SK-N-SH treated with all-trans-retinoic acid at 6 μM for 48 hours (cell line): ENCODE results near the gene BEST3.

Experiments
- ARNTL ChIP-seq: fragments of 450-650 bp; formaldehyde crosslinking; IDR thresholded peaks from 2 replicates; pipeline ENCODE4 v1.5.0; 2020; ENCODE audit warnings: low read depth, mild to moderate bottlenecking, moderate library complexity, borderline replicate concordance
- GLIS3 ChIP-seq: fragments of 250-450 bp; sonication (Bioruptor Pico); IDR thresholded peaks from 2 replicates; pipeline ENCODE4 v1.5.0; 2020; ENCODE audit warnings: mild to moderate bottlenecking, moderate library complexity
- ISL1 ChIP-seq: fragments of 250-450 bp; sonication (Bioruptor Pico); IDR thresholded peaks from 2 replicates; pipeline ENCODE4 v2.1.2; 2022; ENCODE audit warnings: mild to moderate bottlenecking, moderate library complexity
- RARB ChIP-seq: fragments of 250-450 bp; sonication (Bioruptor Pico); IDR thresholded peaks from 2 replicates; pipeline ENCODE4 v1.8.0; 2021; ENCODE audit warnings: mild to moderate bottlenecking, moderate library complexity
- ZC3H10 ChIP-seq: fragments of 250-450 bp; sonication (Bioruptor Pico); IDR thresholded peaks from 2 replicates; pipeline ENCODE4 v1.5.1; 2021; ENCODE audit warnings: mild to moderate bottlenecking, moderate library complexity
- ZFP30 ChIP-seq: fragments of 450-650 bp; formaldehyde crosslinking; IDR thresholded peaks from 2 replicates; pipeline ENCODE4 v1.5.0; 2022; ENCODE audit warnings: mild to moderate bottlenecking, moderate library complexity
- ZNF565 ChIP-seq: fragments of 450-650 bp; formaldehyde crosslinking; conservative IDR thresholded peaks from 2 replicates; pipeline ENCODE4 v1.5.0; 2020; ENCODE audit warnings: low read depth, mild to moderate bottlenecking, moderate library complexity
- ZNF70 ChIP-seq: fragments of 450-650 bp; formaldehyde crosslinking; IDR thresholded peaks from 2 replicates; pipeline ENCODE4 v1.5.0; 2020; ENCODE audit warnings: mild to moderate bottlenecking, moderate library complexity
- ZNF8 ChIP-seq: fragments of 450-650 bp; formaldehyde crosslinking; IDR thresholded peaks from 2 replicates; pipeline ENCODE4 v1.5.0; 2020; ENCODE audit warnings: mild to moderate bottlenecking, moderate library complexity
- TF ChIP-seq, protein P1 (sequence below): fragments of 250-450 bp; sonication (Bioruptor Pico); IDR thresholded peaks from 2 replicates; pipeline ENCODE4 v1.8.0; 2020; ENCODE audit warnings: mild to moderate bottlenecking, moderate library complexity, borderline replicate concordance
- TF ChIP-seq, protein P2 (sequence below): fragments of 250-450 bp; sonication (Bioruptor Pico); IDR thresholded peaks from 2 replicates; pipeline ENCODE4 v1.5.1; 2021; ENCODE audit warnings: mild to moderate bottlenecking, moderate library complexity

GRCh38 chr12:69662764-69663163, 36.3 kb downstream of the BEST3 start:
- TF ChIP-seq ISL1 (CRISPR knock-in tag) = no peak
- TF ChIP-seq ARNTL = no peak
- no peak for TF ChIP-seq RARB (CRISPR knock-in tag)
- TF ChIP-seq, protein P1, sequence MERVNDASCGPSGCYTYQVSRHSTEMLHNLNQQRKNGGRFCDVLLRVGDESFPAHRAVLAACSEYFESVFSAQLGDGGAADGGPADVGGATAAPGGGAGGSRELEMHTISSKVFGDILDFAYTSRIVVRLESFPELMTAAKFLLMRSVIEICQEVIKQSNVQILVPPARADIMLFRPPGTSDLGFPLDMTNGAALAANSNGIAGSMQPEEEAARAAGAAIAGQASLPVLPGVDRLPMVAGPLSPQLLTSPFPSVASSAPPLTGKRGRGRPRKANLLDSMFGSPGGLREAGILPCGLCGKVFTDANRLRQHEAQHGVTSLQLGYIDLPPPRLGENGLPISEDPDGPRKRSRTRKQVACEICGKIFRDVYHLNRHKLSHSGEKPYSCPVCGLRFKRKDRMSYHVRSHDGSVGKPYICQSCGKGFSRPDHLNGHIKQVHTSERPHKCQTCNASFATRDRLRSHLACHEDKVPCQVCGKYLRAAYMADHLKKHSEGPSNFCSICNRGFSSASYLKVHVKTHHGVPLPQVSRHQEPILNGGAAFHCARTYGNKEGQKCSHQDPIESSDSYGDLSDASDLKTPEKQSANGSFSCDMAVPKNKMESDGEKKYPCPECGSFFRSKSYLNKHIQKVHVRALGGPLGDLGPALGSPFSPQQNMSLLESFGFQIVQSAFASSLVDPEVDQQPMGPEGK (CRISPR knock-in tag) = no peak
- TF ChIP-seq ZNF8 (CRISPR knock-in tag) = no peak
- no peak for TF ChIP-seq ZC3H10
- TF ChIP-seq ZNF565 = no peak
- TF ChIP-seq, protein P2, sequence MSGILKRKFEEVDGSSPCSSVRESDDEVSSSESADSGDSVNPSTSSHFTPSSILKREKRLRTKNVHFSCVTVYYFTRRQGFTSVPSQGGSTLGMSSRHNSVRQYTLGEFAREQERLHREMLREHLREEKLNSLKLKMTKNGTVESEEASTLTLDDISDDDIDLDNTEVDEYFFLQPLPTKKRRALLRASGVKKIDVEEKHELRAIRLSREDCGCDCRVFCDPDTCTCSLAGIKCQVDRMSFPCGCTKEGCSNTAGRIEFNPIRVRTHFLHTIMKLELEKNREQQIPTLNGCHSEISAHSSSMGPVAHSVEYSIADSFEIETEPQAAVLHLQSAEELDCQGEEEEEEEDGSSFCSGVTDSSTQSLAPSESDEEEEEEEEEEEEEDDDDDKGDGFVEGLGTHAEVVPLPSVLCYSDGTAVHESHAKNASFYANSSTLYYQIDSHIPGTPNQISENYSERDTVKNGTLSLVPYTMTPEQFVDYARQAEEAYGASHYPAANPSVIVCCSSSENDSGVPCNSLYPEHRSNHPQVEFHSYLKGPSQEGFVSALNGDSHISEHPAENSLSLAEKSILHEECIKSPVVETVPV = no peak
- TF ChIP-seq GLIS3 (CRISPR knock-in tag) = no peak
- TF ChIP-seq ZFP30 = no peak
- TF ChIP-seq ZNF70 (CRISPR knock-in tag) = no peak
